ENCODE results near the gene DDR2.

Gene DDR2

DNA sequence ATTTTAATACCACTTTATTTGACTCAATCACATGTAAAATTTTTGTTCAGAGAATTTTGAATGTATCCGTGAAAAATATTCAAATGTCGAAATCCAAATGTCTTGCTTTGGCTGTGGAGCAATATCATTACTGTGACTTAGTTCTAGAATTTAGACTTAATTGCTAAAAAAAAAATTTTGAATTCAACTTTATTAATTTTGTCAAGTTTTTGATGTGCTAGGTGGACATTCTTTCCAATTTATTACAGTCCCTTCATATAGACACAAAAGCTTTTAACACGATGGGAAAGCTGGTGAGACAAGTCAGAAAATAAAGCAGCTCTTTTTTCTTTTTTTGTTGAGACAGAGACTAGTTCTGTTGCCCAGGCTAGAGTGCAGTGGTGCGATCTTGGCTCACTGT lies 62.6 kb downstream of the DDR2 start:
- Histone ChIP-seq H3K9me3 (ENCODE audit: control insufficient read depth, low read length) (no peaks in the 10 kb centered on the region), H3K36me3 (ENCODE audit: control insufficient read depth, insufficient read depth, low read length) (no peaks in the 10 kb centered on the region), H3K27me3 (ENCODE audit: control insufficient read depth, insufficient read depth, low read length) (no peaks in the 10 kb centered on the region), H3K4me3 (ENCODE audit: low read length) (no peak overlapping the region), H3K4me1 (ENCODE audit: control insufficient read depth, insufficient read depth, low read length) (peaks cover 10% of the 10 kb centered on the region), H3K9ac (ENCODE audit: low read length) (no peak overlapping the region)

DNA sequence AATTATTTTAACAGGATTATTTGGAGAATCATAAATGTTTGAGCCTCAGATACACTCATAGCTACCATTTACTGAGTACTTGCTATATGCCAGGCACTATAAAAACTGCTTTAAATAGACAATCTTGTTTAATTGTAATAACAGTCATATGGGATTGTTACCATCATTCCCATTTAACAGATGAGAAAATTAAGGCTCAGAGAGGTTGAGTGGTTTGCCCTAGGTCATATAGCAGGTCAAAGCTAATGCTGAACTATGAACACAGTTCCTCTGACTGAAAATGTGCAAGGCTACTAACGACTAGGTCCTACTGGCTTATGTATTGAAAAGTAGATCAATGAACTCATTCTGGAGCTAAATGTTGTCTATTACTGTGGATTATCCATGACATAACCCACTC lies 63.4 kb downstream of the DDR2 start:
- Histone ChIP-seq H3K9me3 (ENCODE audit: control insufficient read depth, low read length) (no peaks in the 10 kb centered on the region), H3K9ac (ENCODE audit: low read length) (no peak overlapping the region), H3K4me1 (ENCODE audit: control insufficient read depth, insufficient read depth, low read length) (peaks cover 10% of the 10 kb centered on the region), H3K27me3 (ENCODE audit: control insufficient read depth, insufficient read depth, low read length) (no peaks in the 10 kb centered on the region), H3K36me3 (ENCODE audit: control insufficient read depth, insufficient read depth, low read length) (no peaks in the 10 kb centered on the region), H3K4me3 (ENCODE audit: low read length) (no peak overlapping the region)

DNA sequence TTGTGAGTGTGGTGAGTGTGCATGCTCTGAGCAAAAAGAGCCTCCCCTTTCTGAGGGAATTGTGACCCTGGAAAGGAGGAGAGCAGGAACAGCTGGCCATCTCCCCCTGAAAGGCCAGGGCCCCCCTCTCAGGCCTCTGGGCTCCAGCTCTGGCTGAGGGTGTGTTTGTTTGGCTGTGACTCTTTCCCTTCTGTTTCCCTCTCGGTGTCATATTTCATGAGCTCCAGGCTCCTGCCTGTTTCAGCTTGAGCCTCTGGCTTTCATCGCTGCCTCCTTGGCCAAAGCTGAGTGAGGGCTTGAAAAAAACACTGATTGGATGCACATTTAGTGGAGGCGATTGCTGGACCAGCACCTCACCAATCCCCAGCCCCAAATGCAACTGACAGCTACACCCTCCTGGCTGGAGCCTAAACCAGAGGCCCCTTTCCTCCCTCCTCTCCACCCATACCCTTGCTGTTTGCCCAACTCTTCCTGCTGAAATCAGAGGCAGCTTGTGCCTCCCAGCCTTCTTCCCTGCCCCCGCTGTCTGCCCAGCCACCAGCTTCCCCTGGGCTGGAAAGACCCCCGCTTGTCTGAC lies 64.1 kb downstream of the DDR2 start:
- H3K9me3 ChIP-seq (ENCODE audit: control insufficient read depth, low read length): no peaks in the 10 kb centered on the region
- peaks cover 10% of the 10 kb centered on the region for H3K4me1 ChIP-seq (ENCODE audit: control insufficient read depth, insufficient read depth, low read length)
- H3K36me3 ChIP-seq (ENCODE audit: control insufficient read depth, insufficient read depth, low read length): no peaks in the 10 kb centered on the region
- no peak overlapping the region for H3K4me3 ChIP-seq (ENCODE audit: low read length)
- H3K9ac ChIP-seq (ENCODE audit: low read length): no peak overlapping the region
- no peaks in the 10 kb centered on the region for H3K27me3 ChIP-seq (ENCODE audit: control insufficient read depth, insufficient read depth, low read length)

DNA sequence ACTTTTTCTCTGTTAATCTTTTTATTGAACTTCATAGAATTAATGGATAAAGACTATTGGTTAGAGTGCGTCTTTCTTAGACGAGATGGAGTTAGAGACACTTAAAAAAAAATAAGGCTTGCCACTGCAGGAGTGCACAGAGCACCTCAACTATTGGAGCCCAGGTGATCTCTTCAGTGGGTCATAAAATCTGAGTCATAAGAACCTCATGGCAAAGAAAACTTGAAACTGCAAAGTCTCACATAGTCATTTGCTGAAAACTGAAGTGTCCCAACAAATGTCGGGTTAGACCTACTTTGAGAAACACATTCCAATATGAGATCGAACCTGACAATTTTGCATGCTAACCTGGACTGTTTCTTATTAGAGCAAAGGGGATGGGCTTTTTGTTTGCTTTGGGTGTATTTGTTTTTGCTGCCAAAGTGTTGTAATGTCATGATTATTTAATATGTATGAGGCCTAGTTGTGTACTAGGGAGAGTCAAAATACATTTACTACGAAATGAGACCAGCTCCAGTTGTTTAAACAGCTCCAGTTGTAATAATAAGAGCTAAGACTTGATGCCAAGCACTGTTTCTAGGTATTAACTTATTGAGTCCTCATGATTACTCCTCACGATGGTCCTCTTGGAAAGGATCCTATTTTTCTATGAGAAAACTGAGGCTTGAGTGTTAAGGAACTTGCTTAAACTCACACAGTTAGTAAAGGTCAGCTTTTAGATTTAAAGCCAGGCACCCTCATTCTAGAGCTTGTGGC lies 65.1 kb downstream of the DDR2 start:
- no peak overlapping the region for H3K9ac ChIP-seq (ENCODE audit: low read length)
- H3K27me3 ChIP-seq (ENCODE audit: control insufficient read depth, insufficient read depth, low read length): no peaks in the 10 kb centered on the region
- H3K4me3 ChIP-seq (ENCODE audit: low read length): no peak overlapping the region
- no peaks in the 10 kb centered on the region for H3K9me3 ChIP-seq (ENCODE audit: control insufficient read depth, low read length)
- peaks cover 10% of the 10 kb centered on the region for H3K4me1 ChIP-seq (ENCODE audit: control insufficient read depth, insufficient read depth, low read length)
- no peaks in the 10 kb centered on the region for H3K36me3 ChIP-seq (ENCODE audit: control insufficient read depth, insufficient read depth, low read length)

GRCh38 chr1:162699366-162699765 lies 67.1 kb downstream of the DDR2 start:
- Histone ChIP-seq H3K36me3 (ENCODE audit: control insufficient read depth, insufficient read depth, low read length) (no peaks in the 10 kb centered on the region), H3K4me1 (ENCODE audit: control insufficient read depth, insufficient read depth, low read length) (peaks cover 10% of the 10 kb centered on the region), H3K9ac (ENCODE audit: low read length) (no peak overlapping the region), H3K9me3 (ENCODE audit: control insufficient read depth, low read length) (no peaks in the 10 kb centered on the region), H3K4me3 (ENCODE audit: low read length) (no peak overlapping the region), H3K27me3 (ENCODE audit: control insufficient read depth, insufficient read depth, low read length) (no peaks in the 10 kb centered on the region)

GRCh38 chr1:162700131-162700530 lies 67.9 kb downstream of the DDR2 start:
- Histone ChIP-seq H3K36me3 (ENCODE audit: control insufficient read depth, insufficient read depth, low read length) (no peaks in the 10 kb centered on the region), H3K4me3 (ENCODE audit: low read length) (no peak overlapping the region), H3K4me1 (ENCODE audit: control insufficient read depth, insufficient read depth, low read length) (peaks cover 10% of the 10 kb centered on the region), H3K27me3 (ENCODE audit: control insufficient read depth, insufficient read depth, low read length) (no peaks in the 10 kb centered on the region), H3K9me3 (ENCODE audit: control insufficient read depth, low read length) (no peaks in the 10 kb centered on the region), H3K9ac (ENCODE audit: low read length) (no peak overlapping the region)

GRCh38 chr1:162701286-162701685 lies 69.0 kb downstream of the DDR2 start:
- Histone ChIP-seq H3K4me3 (ENCODE audit: low read length) (no peak overlapping the region), H3K9ac (ENCODE audit: low read length) (no peak overlapping the region), H3K27me3 (ENCODE audit: control insufficient read depth, insufficient read depth, low read length) (no peaks in the 10 kb centered on the region), H3K9me3 (ENCODE audit: control insufficient read depth, low read length) (no peaks in the 10 kb centered on the region), H3K36me3 (ENCODE audit: control insufficient read depth, insufficient read depth, low read length) (no peaks in the 10 kb centered on the region), H3K4me1 (ENCODE audit: control insufficient read depth, insufficient read depth, low read length) (peaks cover 8% of the 10 kb centered on the region)

DNA sequence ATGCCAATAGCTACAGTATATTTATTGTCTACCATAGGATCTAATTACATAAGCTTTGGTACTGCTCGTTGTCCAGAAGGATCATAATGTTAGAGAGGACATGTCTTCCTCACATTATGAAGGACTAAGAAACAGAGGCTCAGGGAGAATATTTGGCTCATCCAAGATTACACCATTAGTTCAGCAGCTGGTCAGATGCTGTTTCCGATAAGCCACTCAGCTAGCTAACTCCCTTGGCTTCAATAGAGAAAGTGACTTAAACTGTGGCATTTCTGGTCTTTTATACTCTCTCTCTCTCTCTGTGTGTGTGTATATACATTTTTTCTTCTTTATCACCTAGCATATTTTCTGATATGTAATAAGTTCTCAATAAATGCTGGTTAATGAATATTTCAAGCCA lies 70.4 kb downstream of the DDR2 start:
- H3K36me3 ChIP-seq (ENCODE audit: control insufficient read depth, insufficient read depth, low read length): no peaks in the 10 kb centered on the region
- no peaks in the 10 kb centered on the region for H3K4me1 ChIP-seq (ENCODE audit: control insufficient read depth, insufficient read depth, low read length)
- no peak overlapping the region for H3K4me3 ChIP-seq (ENCODE audit: low read length)
- H3K9me3 ChIP-seq (ENCODE audit: control insufficient read depth, low read length): no peaks in the 10 kb centered on the region
- no peaks in the 10 kb centered on the region for H3K27me3 ChIP-seq (ENCODE audit: control insufficient read depth, insufficient read depth, low read length)
- no peak overlapping the region for H3K9ac ChIP-seq (ENCODE audit: low read length)

- H3K27me3 ChIP-seq (ENCODE audit: control insufficient read depth, insufficient read depth, low read length): no peaks in the 10 kb centered on the region
- no peaks in the 10 kb centered on the region for H3K9me3 ChIP-seq (ENCODE audit: control insufficient read depth, low read length)
- no peaks in the 10 kb centered on the region for H3K36me3 ChIP-seq (ENCODE audit: control insufficient read depth, insufficient read depth, low read length)
- H3K9ac ChIP-seq (ENCODE audit: low read length): no peak overlapping the region
- no peaks in the 10 kb centered on the region for H3K4me1 ChIP-seq (ENCODE audit: control insufficient read depth, insufficient read depth, low read length)
- no peak overlapping the region for H3K4me3 ChIP-seq (ENCODE audit: low read length)
These were observed 71.4 kb downstream of the DDR2 start for GRCh38 chr1:162703708-162704107.

DNA sequence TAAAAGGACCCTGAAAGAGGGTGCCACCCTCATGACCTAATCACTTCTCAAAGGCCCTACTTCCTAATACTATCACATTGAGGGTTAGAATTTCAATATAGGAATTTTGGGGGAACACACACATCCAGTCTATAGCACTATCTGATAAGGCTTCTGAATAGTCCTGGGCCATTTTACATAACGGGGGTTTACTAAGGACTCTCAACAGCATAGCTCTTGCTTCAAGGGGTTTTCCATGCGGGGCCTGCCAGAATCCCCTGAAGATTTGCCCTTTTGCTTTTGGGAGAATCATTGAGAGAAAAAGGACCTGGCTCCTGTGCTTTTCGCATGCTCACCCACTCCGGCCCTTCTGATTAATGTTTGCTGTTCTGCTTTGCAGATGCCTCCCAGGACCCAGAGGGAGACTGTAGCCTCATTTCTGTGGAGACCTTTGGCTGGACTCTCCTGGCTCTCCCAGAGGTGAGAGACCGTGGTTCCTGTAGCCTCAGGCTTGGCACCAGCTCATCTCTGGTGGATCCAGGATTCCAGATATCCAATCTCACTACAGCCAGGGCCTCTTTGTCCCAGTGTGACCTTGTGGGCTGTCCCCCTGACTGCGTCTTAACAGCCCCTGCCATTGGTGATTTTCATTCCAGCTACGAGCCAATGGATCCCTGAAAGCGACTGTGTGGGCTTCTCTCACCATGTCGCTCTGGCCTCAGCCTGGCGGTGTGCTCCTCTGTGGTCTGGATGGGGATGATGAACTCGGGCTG lies 72.6 kb downstream of the DDR2 start:
- no peaks in the 10 kb centered on the region for H3K4me1 ChIP-seq (ENCODE audit: control insufficient read depth, insufficient read depth, low read length)

DNA sequence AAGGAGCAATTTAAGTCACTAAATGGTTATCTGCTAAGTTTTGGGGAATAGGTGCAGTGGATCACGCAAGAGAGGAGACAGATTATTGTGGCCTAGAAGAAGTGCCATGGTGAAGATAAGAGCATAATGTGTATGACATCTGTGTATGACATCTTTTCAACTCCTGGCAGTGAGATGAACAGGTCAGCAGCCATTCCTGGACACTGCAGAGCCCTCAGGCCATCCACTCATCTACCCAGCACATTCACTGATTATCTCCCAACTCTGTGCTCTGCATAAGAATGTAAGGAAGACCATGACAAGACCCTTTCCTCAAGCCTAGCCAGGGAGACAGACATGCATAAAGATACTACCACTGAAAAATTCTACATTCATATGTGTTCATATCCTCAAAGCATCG lies 73.7 kb downstream of the DDR2 start:
- no peaks in the 10 kb centered on the region for H3K9me3 ChIP-seq (ENCODE audit: control insufficient read depth, low read length)
- H3K4me3 ChIP-seq (ENCODE audit: low read length): no peak overlapping the region
- no peaks in the 10 kb centered on the region for H3K4me1 ChIP-seq (ENCODE audit: control insufficient read depth, insufficient read depth, low read length)
- H3K9ac ChIP-seq (ENCODE audit: low read length): no peak overlapping the region
- no peaks in the 10 kb centered on the region for H3K36me3 ChIP-seq (ENCODE audit: control insufficient read depth, insufficient read depth, low read length)
- H3K27me3 ChIP-seq (ENCODE audit: control insufficient read depth, insufficient read depth, low read length): no peaks in the 10 kb centered on the region

More for the DNA sequence above, 72.6 kb downstream of the DDR2 start:
- H3K9me3 ChIP-seq (ENCODE audit: control insufficient read depth, low read length): no peaks in the 10 kb centered on the region
- no peaks in the 10 kb centered on the region for H3K27me3 ChIP-seq (ENCODE audit: control insufficient read depth, insufficient read depth, low read length)
- no peak overlapping the region for H3K9ac ChIP-seq (ENCODE audit: low read length)
- H3K36me3 ChIP-seq (ENCODE audit: control insufficient read depth, insufficient read depth, low read length): no peaks in the 10 kb centered on the region
- no peak overlapping the region for H3K4me3 ChIP-seq (ENCODE audit: low read length)

GRCh38 chr1:162706606-162707005 lies 74.3 kb downstream of the DDR2 start:
- Histone ChIP-seq H3K36me3 (ENCODE audit: control insufficient read depth, insufficient read depth, low read length) (no peaks in the 10 kb centered on the region), H3K9ac (ENCODE audit: low read length) (no peak overlapping the region), H3K9me3 (ENCODE audit: control insufficient read depth, low read length) (no peaks in the 10 kb centered on the region), H3K4me3 (ENCODE audit: low read length) (no peak overlapping the region), H3K4me1 (ENCODE audit: control insufficient read depth, insufficient read depth, low read length) (no peaks in the 10 kb centered on the region), H3K27me3 (ENCODE audit: control insufficient read depth, insufficient read depth, low read length) (no peaks in the 10 kb centered on the region)
